ENCODE measurements around the gene NCEH1.
"Not testable (repeated sequence)": the region's sequence is repeated elsewhere in the genome, so short reads cannot be mapped to it uniquely, and the experiment has no call there.

NCEH1 gene

GRCh38 chr3:172710664-172711453 is at the start of gene NCEH1:
TSS of gene NCEH1 (minus strand) at chr3:172711067. CDS start at chr3:172710984, 83 bp downstream.
- DNase-seq = peak; percentile 95

- not testable (repeated sequence) for DNase-seq
Observed at GRCh38 chr3:172760416-172760815, 49.5 kb upstream of the NCEH1 start.

GRCh38 chr3:172753125-172753524 is 42.3 kb upstream of the NCEH1 start:
- no peak for DNase-seq

- no peak for DNase-seq
Observed at GRCh38 chr3:172752651-172753050, 41.8 kb upstream of the NCEH1 start.

GRCh38 chr3:172751175-172751704 is 40.4 kb upstream of the NCEH1 start:
- DNase-seq = no peak

GRCh38 chr3:172750368-172751174 is 39.7 kb upstream of the NCEH1 start, which contains the start of gene ECT2:
TSS of gene ECT2 (plus strand) at chr3:172750726. CDS start at chr3:172754531, 3,805 bp downstream.
- peak; percentile 100 for DNase-seq

- DNase-seq = no peak
Observed at GRCh38 chr3:172750069-172750367, 39.2 kb upstream of the NCEH1 start.

- DNase-seq = peak; percentile 81
Observed at GRCh38 chr3:172749230-172749965, 38.5 kb upstream of the NCEH1 start.

- no peak for DNase-seq
Observed at GRCh38 chr3:172746475-172746874, 35.6 kb upstream of the NCEH1 start.

- no peak for DNase-seq
Observed at GRCh38 chr3:172739462-172739861, 28.6 kb upstream of the NCEH1 start.

- no peak for DNase-seq
Observed at GRCh38 chr3:172735014-172735413, 24.1 kb upstream of the NCEH1 start.

- no peak for DNase-seq
Observed at GRCh38 chr3:172726380-172726779, 15.5 kb upstream of the NCEH1 start.

GRCh38 chr3:172722536-172723040 is 11.7 kb upstream of the NCEH1 start:
- not testable (repeated sequence) for DNase-seq

- no peak for DNase-seq
Observed at GRCh38 chr3:172717493-172718088, 6.7 kb upstream of the NCEH1 start.

- no peak for DNase-seq
Observed at GRCh38 chr3:172716476-172716875, 5.6 kb upstream of the NCEH1 start.

- DNase-seq = no peak
Observed at GRCh38 chr3:172713316-172713715, 2.4 kb upstream of the NCEH1 start.

- DNase-seq = no peak
Observed at GRCh38 chr3:172711454-172711795, 558 bp upstream of the NCEH1 start.

GRCh38 chr3:172709774-172710663 is 848 bp downstream of the NCEH1 start:
- no peak for DNase-seq

GRCh38 chr3:172708921-172709773 is 1.7 kb downstream of the NCEH1 start:
- no peak for DNase-seq

- no peak for DNase-seq
Observed at GRCh38 chr3:172707967-172708366, 2.9 kb downstream of the NCEH1 start.

- DNase-seq = no peak
Observed at GRCh38 chr3:172707030-172707429, 3.8 kb downstream of the NCEH1 start.

Measured in DMS153 (cell line).